Retina (tissue), 1 donor: ENCODE results near the gene ARPC1A.
"Not testable (repeated sequence)": the region's sequence is repeated elsewhere in the genome, so short reads cannot be mapped to it uniquely, and the experiment has no call there.

Experiments
- DNase-seq: peaks from one replicate; pipeline ENCODE4 v3.0.0-alpha.2; 2016

Gene ARPC1A

DNA sequence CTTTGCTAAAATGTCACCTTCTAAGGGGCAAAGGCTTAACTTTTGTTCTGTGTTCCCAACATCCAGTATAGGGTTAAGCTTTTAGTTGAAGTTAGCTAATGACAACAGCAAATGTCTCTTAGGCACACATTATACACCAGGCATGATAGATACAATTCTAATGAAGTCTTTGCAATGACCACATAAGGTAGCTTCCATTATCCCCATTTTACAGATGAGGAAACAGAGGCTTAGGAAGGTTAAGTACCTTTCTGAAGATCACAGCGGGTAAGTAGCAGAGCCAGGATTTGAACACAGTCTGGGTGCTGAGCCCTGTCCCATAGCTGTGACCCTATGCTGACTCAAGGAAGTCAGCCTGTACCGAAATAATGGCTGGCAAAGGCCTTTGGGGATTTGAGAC, 84.9 kb downstream of the ARPC1A start:
- no peak for DNase-seq

DNA sequence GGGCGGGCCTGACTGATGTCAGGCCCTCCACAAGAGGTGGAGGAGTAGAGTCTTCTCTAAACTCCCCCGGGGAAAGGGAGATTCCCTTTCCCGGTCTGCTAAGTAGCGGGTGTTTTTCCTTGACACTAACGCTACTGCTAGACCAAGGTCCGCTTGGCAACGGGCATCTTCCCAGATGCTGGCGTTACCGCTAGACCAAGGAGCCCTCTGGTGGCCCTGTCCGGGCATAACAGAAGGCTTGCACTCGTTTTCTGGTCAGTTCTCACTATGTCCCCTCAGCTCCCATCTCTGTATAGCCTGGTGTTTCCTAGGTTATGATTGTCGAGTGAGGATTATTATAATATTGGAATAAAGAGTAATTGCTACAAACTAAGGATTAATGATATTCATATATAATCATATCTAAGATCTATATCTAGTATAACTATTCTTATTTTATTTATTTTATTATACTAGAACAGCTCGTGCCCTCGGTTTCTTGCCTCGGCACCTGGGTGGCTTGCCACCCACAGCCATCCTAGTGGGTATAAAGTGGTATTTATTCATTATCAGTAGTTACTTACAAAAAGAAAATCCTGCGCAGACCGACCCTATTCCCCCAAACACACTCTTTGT, 89.9 kb downstream of the ARPC1A start:
- not testable (repeated sequence) for DNase-seq
